ENCODE results near the gene PRR11.

The PRR11 gene

DNA sequence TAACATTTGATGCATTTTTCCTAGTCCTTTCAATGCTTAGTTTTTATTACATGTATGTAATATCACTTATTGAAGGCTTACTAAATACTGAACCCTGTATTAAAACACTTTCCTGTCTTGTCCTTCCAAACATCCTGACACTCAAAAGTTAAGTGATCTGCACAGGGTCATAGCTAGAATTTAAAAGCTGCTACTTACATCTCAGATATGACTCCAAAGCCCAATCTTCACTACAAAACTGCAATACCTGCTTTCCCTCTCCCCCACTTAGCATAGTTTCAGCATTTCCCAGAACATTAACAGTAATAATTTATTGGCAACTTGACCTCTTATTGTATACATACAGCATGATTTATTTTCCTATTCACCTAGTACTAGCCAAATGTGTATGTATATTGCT lies 44.6 kb upstream of the PRR11 start:
- Histone ChIP-seq H3K9me3 (no peaks in the 10 kb centered on the region), H3K27me3 (no peaks in the 10 kb centered on the region), H3K4me3 (ENCODE audit: low read depth, low read length) (no peak overlapping the region), H3K4me1 (no peaks in the 10 kb centered on the region), H3K36me3 (peaks cover 23% of the 10 kb centered on the region)
- TF ChIP-seq CTCF (IDR thresholded peaks at IDR 0.05; ENCODE audit: low read depth, low read length): no peak
- no peak for DNase-seq

GRCh38 chr17:59111539-59111938 lies 44.0 kb upstream of the PRR11 start:
- H3K36me3 ChIP-seq: peaks cover 23% of the 10 kb centered on the region
- no peak for DNase-seq
- H3K27me3 ChIP-seq: no peaks in the 10 kb centered on the region
- no peaks in the 10 kb centered on the region for H3K4me1 ChIP-seq
- H3K4me3 ChIP-seq (ENCODE audit: low read depth, low read length): no peak overlapping the region
- H3K9me3 ChIP-seq: no peaks in the 10 kb centered on the region
- no peak for TF ChIP-seq CTCF (IDR thresholded peaks at IDR 0.05; ENCODE audit: low read depth, low read length)

GRCh38 chr17:59115474-59115873 lies 40.1 kb upstream of the PRR11 start:
- Histone ChIP-seq H3K9me3 (no peaks in the 10 kb centered on the region), H3K4me1 (no peaks in the 10 kb centered on the region), H3K36me3 (peaks cover 42% of the 10 kb centered on the region), H3K27me3 (no peaks in the 10 kb centered on the region), H3K4me3 (ENCODE audit: low read depth, low read length) (no peak overlapping the region)
- no peak for DNase-seq
- TF ChIP-seq CTCF (IDR thresholded peaks at IDR 0.05; ENCODE audit: low read depth, low read length): no peak

GRCh38 chr17:59121901-59122480 lies 33.6 kb upstream of the PRR11 start:
- no peak overlapping the region for H3K4me3 ChIP-seq (ENCODE audit: low read depth, low read length)
- H3K4me1 ChIP-seq: no peaks in the 10 kb centered on the region
- no peak for TF ChIP-seq CTCF (IDR thresholded peaks at IDR 0.05; ENCODE audit: low read depth, low read length)
- DNase-seq: no peak
- H3K27me3 ChIP-seq: no peaks in the 10 kb centered on the region
- peaks cover 37% of the 10 kb centered on the region for H3K36me3 ChIP-seq
- no peaks in the 10 kb centered on the region for H3K9me3 ChIP-seq

GRCh38 chr17:59124665-59125064 lies 30.9 kb upstream of the PRR11 start:
- H3K9me3 ChIP-seq: no peaks in the 10 kb centered on the region
- H3K4me1 ChIP-seq: no peaks in the 10 kb centered on the region
- H3K4me3 ChIP-seq (ENCODE audit: low read depth, low read length): no peak overlapping the region
- H3K27me3 ChIP-seq: no peaks in the 10 kb centered on the region
- H3K36me3 ChIP-seq: peaks cover 43% of the 10 kb centered on the region
- no peak for DNase-seq
- TF ChIP-seq CTCF (IDR thresholded peaks at IDR 0.05; ENCODE audit: low read depth, low read length): no peak

DNA sequence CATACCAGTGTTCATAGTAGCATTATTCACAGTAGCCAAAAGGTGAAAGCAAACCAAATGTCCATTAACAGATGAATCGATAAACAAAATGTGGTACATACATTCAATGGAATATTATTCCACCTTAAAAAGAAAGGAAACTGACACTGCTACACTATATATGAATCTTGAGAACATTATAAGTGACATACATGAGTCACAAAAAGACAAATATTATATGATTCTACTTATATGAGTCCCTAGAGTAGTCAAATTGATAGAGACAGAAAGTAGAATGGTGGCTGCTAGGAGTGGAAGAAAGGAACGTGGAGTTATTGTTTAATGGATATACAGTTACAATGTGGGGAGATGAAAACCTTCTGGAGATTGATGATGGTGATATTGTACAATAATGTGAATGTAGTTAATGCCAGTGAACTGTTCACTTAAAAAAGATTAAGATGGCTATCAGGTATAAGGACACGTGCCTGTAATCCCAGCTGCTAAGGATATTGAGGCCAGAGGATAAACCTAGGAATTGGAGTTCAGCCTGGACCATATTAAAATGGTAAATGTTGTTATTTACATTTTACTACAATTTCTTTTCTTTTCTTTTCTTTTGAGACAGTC lies 28.6 kb upstream of the PRR11 start:
- Histone ChIP-seq H3K36me3 (peaks cover 43% of the 10 kb centered on the region), H3K9me3 (no peaks in the 10 kb centered on the region), H3K27me3 (no peaks in the 10 kb centered on the region), H3K4me3 (ENCODE audit: low read depth, low read length) (no peak overlapping the region), H3K4me1 (peaks cover 3% of the 10 kb centered on the region; the same call in 1 of the 2 replicates)
- no peak for DNase-seq
- no peak for TF ChIP-seq CTCF (IDR thresholded peaks at IDR 0.05; ENCODE audit: low read depth, low read length)
